NCI-H1694 (cell line): ENCODE data around the gene SPIRE2.

Experiments used
- DNase-seq: peaks from one replicate; lab custom pipeline; 2025; lab: John Stamatoyannopoulos, UW

SPIRE2 gene

GRCh38 chr16:89841275-89841674, 13.0 kb downstream of the SPIRE2 start:
- DNase-seq, result no peak

- DNase-seq, result no peak
These were observed 14.5 kb downstream of the SPIRE2 start for GRCh38 chr16:89842471-89843408.

GRCh38 chr16:89843409-89844350, 15.4 kb downstream of the SPIRE2 start:
- DNase-seq, result no peak

GRCh38 chr16:89844739-89845339, 16.6 kb downstream of the SPIRE2 start:
- DNase-seq, result no peak

GRCh38 chr16:89845417-89845816, 17.1 kb downstream of the SPIRE2 start:
- DNase-seq, result no peak

GRCh38 chr16:89847051-89847939, 19.0 kb downstream of the SPIRE2 start:
- no peak for DNase-seq

GRCh38 chr16:89847940-89848297, 19.6 kb downstream of the SPIRE2 start:
- no peak for DNase-seq

- no peak for DNase-seq
These were observed 20.7 kb downstream of the SPIRE2 start for GRCh38 chr16:89848974-89849373.

GRCh38 chr16:89853306-89853993, 25.2 kb downstream of the SPIRE2 start:
- no peak for DNase-seq

GRCh38 chr16:89855301-89855945, 27.1 kb downstream of the SPIRE2 start:
- no peak for DNase-seq

- no peak for DNase-seq
These were observed 27.7 kb downstream of the SPIRE2 start for GRCh38 chr16:89855986-89856385.

GRCh38 chr16:89858973-89859614, 30.8 kb downstream of the SPIRE2 start:
- no peak for DNase-seq

- DNase-seq, result no peak
These were observed 31.3 kb downstream of the SPIRE2 start for GRCh38 chr16:89859615-89860007.

- no peak for DNase-seq
These were observed 32.6 kb downstream of the SPIRE2 start for GRCh38 chr16:89860747-89861304.

- DNase-seq, result no peak
These were observed 33.4 kb downstream of the SPIRE2 start for GRCh38 chr16:89861648-89862047.

GRCh38 chr16:89862732-89863131, 34.5 kb downstream of the SPIRE2 start:
- DNase-seq, result no peak

GRCh38 chr16:89863741-89864526, 35.7 kb downstream of the SPIRE2 start:
- DNase-seq, result no peak

- no peak for DNase-seq
These were observed 36.2 kb downstream of the SPIRE2 start for GRCh38 chr16:89864527-89864820.

- no peak for DNase-seq
These were observed 39.6 kb downstream of the SPIRE2 start for GRCh38 chr16:89867918-89868317.
